NCI-H345 treated with DMSO at 0.1 percent for 48 hours (cell line): ENCODE results near the gene NTMT1.

ENCODE experiments used
- DNase-seq: peaks from one replicate; lab custom pipeline; 2025; ENCODE audit not compliant: unreplicated experiment; lab: John Stamatoyannopoulos, UW

NTMT1 gene

GRCh38 chr9:129673602-129674001 is 47.6 kb downstream of the NTMT1 start:
- no peak for DNase-seq

- DNase-seq, result no peak
Measured at GRCh38 chr9:129674229-129674628, 48.3 kb downstream of the NTMT1 start.

GRCh38 chr9:129675620-129676019 is 49.7 kb downstream of the NTMT1 start:
- no peak for DNase-seq

- DNase-seq, result no peak
Measured at GRCh38 chr9:129676287-129676686, 50.3 kb downstream of the NTMT1 start.

- DNase-seq, result no peak
Measured at GRCh38 chr9:129676975-129677374, 51.0 kb downstream of the NTMT1 start.

GRCh38 chr9:129677456-129677855 is 51.5 kb downstream of the NTMT1 start:
- DNase-seq, result no peak

GRCh38 chr9:129678844-129679243 is 52.9 kb downstream of the NTMT1 start:
- DNase-seq, result no peak

GRCh38 chr9:129679537-129679936 is 53.6 kb downstream of the NTMT1 start:
- DNase-seq, result no peak

GRCh38 chr9:129681924-129682323 is 56.0 kb downstream of the NTMT1 start:
- DNase-seq, result no peak

GRCh38 chr9:129682381-129682780 is 56.4 kb downstream of the NTMT1 start:
- DNase-seq, result no peak

GRCh38 chr9:129685220-129685932 is 59.4 kb downstream of the NTMT1 start:
- DNase-seq, result no peak
